Mesendoderm (in vitro differentiated cells): ENCODE measurements around the gene HAUS1.
"Not testable (repeated sequence)": the region's sequence is repeated elsewhere in the genome, so short reads cannot be mapped to it uniquely, and the experiment has no call there.

Experiments used
- DNase-seq: peaks from one replicate; pipeline ENCODE4 v3.0.0; 2013
- H2AK5ac ChIP-seq: 2 replicates; pipeline ENCODE4 v1.6.1; 2013; ENCODE audit warnings: low read length, inconsistent platforms
- H2BK120ac ChIP-seq: 2 replicates; pipeline ENCODE4 v1.6.1; 2013; ENCODE audit warnings: low read depth, mild to moderate bottlenecking, low read length, moderate library complexity, mixed read lengths
- H2BK15ac ChIP-seq: replicated peaks from 2 replicates; pipeline ENCODE4 v1.6.1; 2013; ENCODE audit warnings: low read depth, mild to moderate bottlenecking, moderate library complexity
- H2BK5ac ChIP-seq: 2 replicates; pipeline ENCODE4 v1.6.1; 2013; ENCODE audit warnings: low read length, inconsistent platforms
- H3K18ac ChIP-seq: 2 replicates; pipeline ENCODE4 v1.6.1; 2013; ENCODE audit warnings: mild to moderate bottlenecking, low read length, mixed read lengths
- H3K23ac ChIP-seq: one replicate; pipeline ENCODE4 v1.6.1; 2013; ENCODE audit warnings: low read length
- H3K27ac ChIP-seq: 2 replicates; pipeline ENCODE4 v1.5.1; 2013; ENCODE audit warnings: low read depth, mild to moderate bottlenecking, inconsistent platforms, low read length, moderate library complexity
- H3K27me3 ChIP-seq: 2 replicates; pipeline ENCODE4 v1.6.1; 2013; ENCODE audit warnings: low read length, control low read depth, mild to moderate bottlenecking, inconsistent platforms; ENCODE audit not compliant: insufficient read depth, poor library complexity
- H3K36me3 ChIP-seq: 2 replicates; pipeline ENCODE4 v1.6.1; 2013; ENCODE audit warnings: low read length, inconsistent platforms; ENCODE audit not compliant: control insufficient read depth, insufficient read depth
- H3K4ac ChIP-seq: one replicate; pipeline ENCODE4 v1.6.1; 2013; ENCODE audit warnings: low read depth, mild to moderate bottlenecking, low read length, moderate library complexity
- H3K4me1 ChIP-seq: 2 replicates; pipeline ENCODE4 v1.6.1; 2013; ENCODE audit warnings: low read depth, low read length, inconsistent platforms; ENCODE audit not compliant: control insufficient read depth
- H3K4me2 ChIP-seq: 2 replicates; pipeline ENCODE4 v1.6.1; 2013; ENCODE audit warnings: low read length
- H3K4me3 ChIP-seq: 2 replicates; pipeline ENCODE4 v1.5.1; 2013; ENCODE audit warnings: mild to moderate bottlenecking, low read length
- H3K56ac ChIP-seq: one replicate; pipeline ENCODE4 v1.6.1; 2013; ENCODE audit warnings: low read length
- H3K79me1 ChIP-seq: 2 replicates; pipeline ENCODE4 v1.6.1; 2013; ENCODE audit warnings: low read length, inconsistent platforms
- H3K79me2 ChIP-seq: 2 replicates; pipeline ENCODE4 v1.6.1; 2013; ENCODE audit warnings: mild to moderate bottlenecking, low read length; ENCODE audit not compliant: control insufficient read depth, insufficient read depth
- H3K9ac ChIP-seq: 2 replicates; pipeline ENCODE4 v1.6.1; 2013; ENCODE audit warnings: low read length, inconsistent platforms
- H4K5ac ChIP-seq: one replicate; pipeline ENCODE4 v1.6.1; 2013; ENCODE audit warnings: low read length
- H4K8ac ChIP-seq: one replicate; pipeline ENCODE4 v1.6.1; 2013; ENCODE audit warnings: low read depth, mild to moderate bottlenecking, control low read depth, low read length, moderate library complexity
- WGBS: extraction: QIAGEN DNeasy Blood & Tissue Kit; methylation state at CpG from one replicate; pipeline ENCODE4 v1.1.7; 2013; ENCODE audit warnings: low lambda C conversion rate, missing lambda C conversion rate; ENCODE audit not compliant: insufficient coverage; ENCODE audit errors: extremely low coverage; 5-methylcytosine and 5-hydroxymethylcytosine counted together

The HAUS1 gene

DNA sequence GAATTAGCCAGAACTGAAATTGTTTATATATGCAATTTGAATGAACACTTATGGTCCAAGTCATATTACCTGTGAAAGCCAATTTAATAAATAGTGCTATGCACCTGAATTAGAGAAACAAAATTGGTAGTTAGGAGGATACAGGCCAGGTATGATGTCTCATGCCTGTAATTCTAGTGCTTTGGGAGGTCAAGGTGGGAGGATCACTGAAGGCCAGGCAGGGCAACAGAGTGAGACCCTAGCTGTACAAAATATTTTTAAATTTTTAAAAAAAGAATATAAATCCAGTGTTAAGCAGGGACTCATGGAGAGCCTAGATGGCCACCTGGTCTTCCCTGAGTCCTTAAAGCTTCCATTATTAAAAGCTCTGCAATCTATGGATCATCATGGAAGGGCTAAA is 24.8 kb upstream of the HAUS1 start:
- Histone ChIP-seq H2AK5ac (no peak overlapping the region), H4K8ac (no peak overlapping the region), H3K23ac (no peak overlapping the region), H3K4me1 (no peaks in the 10 kb centered on the region), H3K9ac (no peak overlapping the region), H3K79me1 (no peaks in the 10 kb centered on the region), H3K27ac (no peak overlapping the region), H3K4me3 (no peak overlapping the region), H3K36me3 (peaks cover 3% of the 10 kb centered on the region), H3K4ac (no peak overlapping the region), H2BK120ac (no peak overlapping the region), H3K27me3 (no peaks in the 10 kb centered on the region), H3K79me2 (no peaks in the 10 kb centered on the region), H4K5ac (no peak overlapping the region), H2BK15ac (no peak overlapping the region), H3K56ac (no peak overlapping the region), H2BK5ac (no peak overlapping the region), H3K4me2 (no peak overlapping the region), H3K18ac (no peak overlapping the region)
- DNase-seq, result no peak

DNA sequence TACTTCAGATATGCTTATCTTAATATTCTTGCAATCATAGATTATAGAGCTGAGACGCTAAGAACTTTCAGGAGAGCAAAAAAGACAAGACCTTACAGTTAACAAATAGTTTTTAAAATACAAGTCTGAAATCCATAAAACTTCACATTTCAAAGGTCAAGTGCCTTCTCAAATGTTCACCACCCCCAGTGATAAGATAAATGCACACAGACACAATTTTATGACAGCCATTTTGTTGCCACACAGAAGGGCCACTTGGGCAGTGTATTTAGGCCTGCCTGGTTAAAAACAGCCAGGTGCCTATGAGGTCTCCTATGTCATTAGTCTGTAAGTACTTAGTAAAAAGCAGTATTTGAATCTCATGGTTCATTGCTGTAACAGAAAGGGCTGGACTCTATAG is 24.0 kb upstream of the HAUS1 start:
- Histone ChIP-seq H3K18ac (no peak overlapping the region), H2BK120ac (no peak overlapping the region), H2BK5ac (no peak overlapping the region), H3K79me2 (no peaks in the 10 kb centered on the region), H3K4me3 (no peak overlapping the region), H2BK15ac (no peak overlapping the region), H3K79me1 (no peaks in the 10 kb centered on the region), H3K27me3 (no peaks in the 10 kb centered on the region), H3K4ac (no peak overlapping the region), H3K9ac (no peak overlapping the region), H2AK5ac (no peak overlapping the region), H3K56ac (no peak overlapping the region), H3K4me2 (no peak overlapping the region), H3K4me1 (no peaks in the 10 kb centered on the region), H3K23ac (no peak overlapping the region), H3K27ac (no peak overlapping the region), H4K8ac (no peak overlapping the region), H3K36me3 (peaks cover 3% of the 10 kb centered on the region), H4K5ac (no peak overlapping the region)
- DNase-seq, result no peak
- no CpG with 5 or more reads among the region's 1 CpG for WGBS

DNA sequence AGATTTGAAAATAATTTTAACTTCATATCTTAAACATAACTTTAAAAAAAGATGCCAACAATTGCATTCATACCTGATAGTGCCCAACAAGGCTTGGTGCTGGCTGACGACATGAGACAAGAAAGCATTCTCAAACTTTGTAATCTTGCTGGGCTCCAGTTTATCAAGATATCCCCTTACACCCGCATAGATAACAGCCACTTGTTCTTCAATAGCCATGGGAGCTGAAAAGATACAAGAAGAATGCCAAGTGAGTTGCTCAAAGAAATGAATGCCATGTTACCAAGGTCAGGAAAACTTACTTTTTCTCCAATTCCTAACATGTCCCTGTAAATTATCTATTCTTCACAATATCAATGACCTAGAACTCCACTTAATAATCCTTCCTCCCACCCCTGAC is 19.8 kb upstream of the HAUS1 start:
- no peak overlapping the region for H4K5ac ChIP-seq
- no peaks in the 10 kb centered on the region for H3K4me1 ChIP-seq
- no peak overlapping the region for H3K4ac ChIP-seq
- H3K79me2 ChIP-seq, result no peaks in the 10 kb centered on the region
- no peak overlapping the region for H2BK120ac ChIP-seq
- no peak overlapping the region for H3K23ac ChIP-seq
- H3K4me3 ChIP-seq, result no peak overlapping the region
- no peak overlapping the region for H4K8ac ChIP-seq
- peaks cover 15% of the 10 kb centered on the region for H3K36me3 ChIP-seq
- H3K4me2 ChIP-seq, result no peak overlapping the region
- no peak overlapping the region for H2BK15ac ChIP-seq
- peak; percentile 91 for DNase-seq
- H3K56ac ChIP-seq, result no peak overlapping the region
- peaks cover 1% of the 10 kb centered on the region for H3K79me1 ChIP-seq
- no peaks in the 10 kb centered on the region for H3K27me3 ChIP-seq
- H3K18ac ChIP-seq, result no peak overlapping the region
- WGBS, result no CpG with 5 or more reads among the region's 2 CpGs
- H3K9ac ChIP-seq, result no peak overlapping the region
- no peak overlapping the region for H3K27ac ChIP-seq
- no peak overlapping the region for H2BK5ac ChIP-seq
- no peak overlapping the region for H2AK5ac ChIP-seq

DNA sequence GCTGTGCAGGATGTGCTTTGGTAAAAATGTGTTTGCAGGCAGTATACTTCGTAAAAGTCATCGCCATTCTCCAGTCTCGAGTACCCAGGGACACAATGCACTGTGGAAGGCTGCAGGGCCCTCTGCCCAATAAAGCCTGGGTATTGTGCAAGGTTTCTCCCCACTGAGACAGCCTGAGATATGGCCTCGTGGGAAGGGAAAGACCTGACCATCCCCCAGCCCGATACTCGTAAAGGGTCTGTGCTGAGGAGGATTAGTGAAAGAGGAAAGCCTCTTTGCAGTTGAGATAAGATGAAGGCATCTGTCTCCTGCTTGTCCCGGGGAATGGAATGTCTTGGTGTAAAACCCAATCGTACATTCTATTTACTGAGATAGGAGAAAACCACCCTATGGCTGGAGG is 15.7 kb upstream of the HAUS1 start:
- not testable (repeated sequence) for H3K4me3 ChIP-seq, H3K23ac ChIP-seq, H2BK5ac ChIP-seq, H3K4me1 ChIP-seq, H3K4me2 ChIP-seq, H3K79me2 ChIP-seq, H3K4ac ChIP-seq, H2BK15ac ChIP-seq, H3K18ac ChIP-seq, H3K9ac ChIP-seq, H2BK120ac ChIP-seq, H4K8ac ChIP-seq, H2AK5ac ChIP-seq, H3K27me3 ChIP-seq, H3K79me1 ChIP-seq, H4K5ac ChIP-seq
- Histone ChIP-seq H3K56ac (peak overlapping the region; percentile 29), H3K36me3 (peaks cover 18% of the 10 kb centered on the region), H3K27ac (peak overlapping the region; percentile 74)
- WGBS, result no CpG with 5 or more reads among the region's 8 CpGs
- DNase-seq, result peak; percentile 89

DNA sequence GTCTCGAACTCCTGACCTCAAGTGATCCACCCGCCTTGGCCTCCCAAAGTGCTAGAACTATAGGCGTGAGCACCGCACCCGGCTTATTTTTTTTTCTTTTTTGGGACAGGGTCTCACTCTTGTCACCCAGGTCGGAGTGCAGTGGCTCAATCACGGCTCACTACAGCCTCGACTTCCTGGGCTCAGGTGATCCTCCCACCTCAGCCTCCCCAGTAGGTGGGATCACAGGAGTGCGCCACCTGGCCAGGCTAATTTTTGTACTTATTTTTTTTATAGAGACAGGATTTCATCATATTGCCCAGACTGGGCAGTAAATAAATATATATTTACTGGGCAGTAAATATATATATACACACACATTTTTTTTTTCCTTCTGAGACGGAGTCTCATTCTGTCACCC is 8.7 kb upstream of the HAUS1 start:
- Histone ChIP-seq H3K4me1 (peaks cover 3% of the 10 kb centered on the region), H2BK120ac (no peak overlapping the region), H3K56ac (no peak overlapping the region), H4K8ac (no peak overlapping the region), H3K79me1 (peaks cover 2% of the 10 kb centered on the region), H3K4me3 (no peak overlapping the region), H3K18ac (no peak overlapping the region), H4K5ac (no peak overlapping the region), H3K9ac (no peak overlapping the region), H3K36me3 (peaks cover 1% of the 10 kb centered on the region), H3K4me2 (no peak overlapping the region), H2AK5ac (no peak overlapping the region), H3K27ac (no peak overlapping the region), H3K79me2 (peaks cover 43% of the 10 kb centered on the region), H3K27me3 (no peaks in the 10 kb centered on the region), H3K4ac (no peak overlapping the region), H2BK15ac (no peak overlapping the region), H2BK5ac (no peak overlapping the region), H3K23ac (no peak overlapping the region)
- WGBS, result no CpG with 5 or more reads among the region's 10 CpGs
- no peak for DNase-seq

DNA sequence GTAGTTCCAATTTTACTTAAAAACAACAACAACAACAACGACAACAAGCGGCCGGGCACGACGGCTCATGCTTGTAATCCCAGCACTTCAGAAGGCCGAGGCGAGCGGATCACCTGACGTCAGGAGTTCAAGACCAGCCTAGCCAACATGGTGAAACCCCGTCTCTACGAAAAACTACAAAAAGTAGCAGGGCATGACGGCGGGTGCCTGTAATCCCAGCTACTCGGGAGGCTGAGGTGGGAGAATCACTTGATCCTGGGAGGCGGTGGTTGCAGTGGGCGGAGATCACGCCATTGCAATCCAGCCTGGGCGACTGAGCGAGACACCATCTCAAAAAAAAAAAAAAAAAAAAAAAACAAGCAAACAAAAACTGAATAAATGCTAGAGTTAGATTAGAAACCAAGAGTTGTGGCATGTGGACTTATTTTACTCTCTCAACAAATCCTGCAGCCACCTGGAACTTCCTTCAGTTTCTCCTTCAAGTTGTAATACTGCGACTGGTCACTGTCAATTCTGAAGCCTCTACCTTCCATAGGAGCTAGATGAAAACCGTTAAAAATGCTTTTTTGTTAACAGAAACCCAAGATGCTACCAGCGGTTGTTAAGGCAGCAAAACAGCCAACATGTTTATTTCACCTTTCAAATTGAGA is 7.4 kb upstream of the HAUS1 start:
- Histone ChIP-seq H3K9ac (peak overlapping the region; percentile 97), H2BK15ac (no peak overlapping the region), H3K4me1 (peaks cover 3% of the 10 kb centered on the region), H3K27ac (no peak overlapping the region), H3K79me1 (peaks cover 2% of the 10 kb centered on the region), H3K79me2 (peaks cover 43% of the 10 kb centered on the region), H3K56ac (peak overlapping the region; percentile 45), H3K36me3 (no peaks in the 10 kb centered on the region), H3K23ac (no peak overlapping the region), H3K18ac (no peak overlapping the region), H3K27me3 (no peaks in the 10 kb centered on the region), H3K4me3 (peak overlapping the region; percentile 96), H4K8ac (no peak overlapping the region), H2BK5ac (no peak overlapping the region), H4K5ac (no peak overlapping the region), H3K4me2 (peak overlapping the region; percentile 50), H2AK5ac (no peak overlapping the region), H2BK120ac (no peak overlapping the region), H3K4ac (no peak overlapping the region)
- peak; percentile 14 for DNase-seq
- WGBS, result no CpG with 5 or more reads among the region's 22 CpGs
